OCI-LY3 (cell line): ENCODE measurements around the gene NUDT8.
"Not testable (repeated sequence)": the region's sequence is repeated elsewhere in the genome, so short reads cannot be mapped to it uniquely, and the experiment has no call there.

Source experiments
- H2AFZ ChIP-seq: fragments of 200-600, 300-600 bp; shearing (Covaris generic); 2 replicates; pipeline ENCODE4 v1.6.0; 2014; ENCODE audit warnings: antibody characterized with exemption, low read depth, low read length
- H3K27ac ChIP-seq: fragments of 200-600, 300-600 bp; sonication (generic); 2 replicates; pipeline ENCODE4 v1.5.1; 2014; ENCODE audit warnings: mild to moderate bottlenecking, low read length, moderate library complexity, mixed read lengths
- H3K27me3 ChIP-seq: fragments of 200-600, 300-600 bp; sonication (generic); 2 replicates; pipeline ENCODE4 v1.6.1; 2014; ENCODE audit warnings: low read depth, low read length, mixed read lengths
- H3K36me3 ChIP-seq: fragments of 200-600, 300-600 bp; sonication (generic); replicated peaks from 2 replicates; pipeline ENCODE3; 2014; ENCODE audit warnings: low read depth, low read length, mixed read lengths
- H3K4me1 ChIP-seq: fragments of 300-600, 200-600 bp; sonication (generic); 2 replicates; pipeline ENCODE4 v1.6.1; 2014; ENCODE audit warnings: low read length, mixed read lengths
- H3K4me2 ChIP-seq: fragments of 200-600, 300-600 bp; sonication (generic); 2 replicates; pipeline ENCODE4 v1.6.1; 2014; ENCODE audit warnings: low read length, mixed read lengths
- H3K4me3 ChIP-seq: fragments of 300-600, 200-600 bp; sonication (generic); 2 replicates; pipeline ENCODE4 v1.5.1; 2014; ENCODE audit warnings: antibody characterized with exemption, mild to moderate bottlenecking, low read length, moderate library complexity
- H3K79me2 ChIP-seq: fragments of 300-600, 200-600 bp; shearing (Covaris generic); 2 replicates; pipeline ENCODE4 v1.6.1; 2014; ENCODE audit warnings: mild to moderate bottlenecking, low read length, mixed read lengths
- H3K9ac ChIP-seq: fragments of 300-600, 200-600 bp; shearing (Covaris generic); 2 replicates; pipeline ENCODE4 v1.6.0; 2014; ENCODE audit warnings: mild to moderate bottlenecking, low read length, moderate library complexity
- H3K9me3 ChIP-seq: fragments of 200-600, 300-600 bp; shearing (Covaris generic); 2 replicates; pipeline ENCODE4 v1.6.1; 2014; ENCODE audit warnings: low read length, mixed read lengths; ENCODE audit not compliant: insufficient read depth
- H4K20me1 ChIP-seq: fragments of 200-600, 300-600 bp; sonication (generic); 2 replicates; pipeline ENCODE4 v1.6.1; 2016; ENCODE audit warnings: low read length, mixed read lengths; ENCODE audit not compliant: insufficient read depth
- CTCF ChIP-seq: fragments of 200-600, 300-600 bp; sonication (generic); IDR thresholded peaks from 2 replicates; pipeline ENCODE4 v1.5.1; 2014; ENCODE audit warnings: antibody characterized with exemption, low read length, low read depth
- EZH2phosphoT487 ChIP-seq: fragments of 200-600 bp; shearing (Covaris generic); IDR thresholded peaks from 2 replicates; pipeline ENCODE4 v1.6.1; 2018; ENCODE audit warnings: antibody characterized with exemption, mixed run types, low read depth

The NUDT8 gene

GRCh38 chr11:67627812-67628624 is 1.7 kb downstream of the NUDT8 start:
- Histone ChIP-seq H3K4me2 (peak overlapping the region; percentile 91), H3K9ac (peak overlapping the region; percentile 72), H3K79me2 (peaks cover 4% of the 10 kb centered on the region; the same call in 1 of the 2 replicates), H2AFZ (no peak overlapping the region), H3K27ac (no peak overlapping the region), H3K4me1 (peaks cover 19% of the 10 kb centered on the region), H3K27me3 (no peaks in the 10 kb centered on the region), H3K4me3 (peak overlapping the region; percentile 82), H4K20me1 (no peaks in the 10 kb centered on the region), H3K9me3 (no peaks in the 10 kb centered on the region), H3K36me3 (peaks cover 10% of the 10 kb centered on the region)
- TF ChIP-seq CTCF (no peak), EZH2phosphoT487 (no peak)

- Histone ChIP-seq H3K9ac (no peak overlapping the region), H3K27me3 (no peaks in the 10 kb centered on the region), H2AFZ (no peak overlapping the region), H3K4me3 (no peak overlapping the region), H3K4me2 (no peak overlapping the region), H3K27ac (no peak overlapping the region), H3K79me2 (peaks cover 4% of the 10 kb centered on the region; the same call in 1 of the 2 replicates), H3K9me3 (no peaks in the 10 kb centered on the region), H4K20me1 (no peaks in the 10 kb centered on the region), H3K4me1 (peaks cover 19% of the 10 kb centered on the region), H3K36me3 (peaks cover 10% of the 10 kb centered on the region)
- TF ChIP-seq CTCF, result no peak
- no peak for TF ChIP-seq EZH2phosphoT487
Measured at GRCh38 chr11:67627441-67627811, 2.3 kb downstream of the NUDT8 start.

GRCh38 chr11:67626970-67627369 is 2.8 kb downstream of the NUDT8 start:
- Histone ChIP-seq H3K79me2 (peaks cover 4% of the 10 kb centered on the region; the same call in 1 of the 2 replicates), H3K36me3 (peaks cover 10% of the 10 kb centered on the region), H3K9me3 (no peaks in the 10 kb centered on the region), H4K20me1 (no peaks in the 10 kb centered on the region), H3K9ac (no peak overlapping the region), H3K4me3 (no peak overlapping the region), H3K27ac (no peak overlapping the region), H2AFZ (no peak overlapping the region), H3K27me3 (no peaks in the 10 kb centered on the region), H3K4me1 (peaks cover 19% of the 10 kb centered on the region), H3K4me2 (no peak overlapping the region)
- TF ChIP-seq CTCF, result no peak
- TF ChIP-seq EZH2phosphoT487, result no peak

- not testable (repeated sequence) for H3K27ac ChIP-seq, H2AFZ ChIP-seq, H3K79me2 ChIP-seq, H3K9me3 ChIP-seq, H3K9ac ChIP-seq, H3K4me2 ChIP-seq, H4K20me1 ChIP-seq, H3K4me3 ChIP-seq, H3K27me3 ChIP-seq
- peaks cover 10% of the 10 kb centered on the region for H3K36me3 ChIP-seq
- H3K4me1 ChIP-seq, result peaks cover 17% of the 10 kb centered on the region
Measured at GRCh38 chr11:67626131-67626833, 3.5 kb downstream of the NUDT8 start.

GRCh38 chr11:67623795-67624194 is 5.9 kb downstream of the NUDT8 start:
- H3K4me3 ChIP-seq, H3K9ac ChIP-seq, H3K4me1 ChIP-seq, H2AFZ ChIP-seq, H3K79me2 ChIP-seq, H3K4me2 ChIP-seq, H3K27ac ChIP-seq, H4K20me1 ChIP-seq, H3K27me3 ChIP-seq, H3K9me3 ChIP-seq: not testable (repeated sequence)
- peaks cover 10% of the 10 kb centered on the region for H3K36me3 ChIP-seq

- not testable (repeated sequence) for H2AFZ ChIP-seq, H3K4me3 ChIP-seq, H3K27me3 ChIP-seq, H3K4me1 ChIP-seq, H3K9ac ChIP-seq, H3K36me3 ChIP-seq, H3K4me2 ChIP-seq, H4K20me1 ChIP-seq, H3K79me2 ChIP-seq, H3K27ac ChIP-seq, H3K9me3 ChIP-seq
Measured at GRCh38 chr11:67622905-67623304, 6.8 kb downstream of the NUDT8 start.

- not testable (repeated sequence) for H3K36me3 ChIP-seq, H3K27ac ChIP-seq, H3K4me1 ChIP-seq, H3K79me2 ChIP-seq, H4K20me1 ChIP-seq, H3K9me3 ChIP-seq, H3K4me3 ChIP-seq, H3K9ac ChIP-seq, H3K27me3 ChIP-seq, H3K4me2 ChIP-seq, H2AFZ ChIP-seq
Measured at GRCh38 chr11:67621928-67622327, 7.8 kb downstream of the NUDT8 start.
